Measurements from ENCODE around the gene ZFP3. TPM values are rescaled to one million over a fixed set of nuclear protein-coding genes. Genes with fewer than 3 reads are reported as not detected.
"Not testable (repeated sequence)": the region's sequence is repeated elsewhere in the genome, so short reads cannot be mapped to it uniquely, and the experiment has no call there.

The ZFP3 gene
- 0.21 TPM for total RNA-seq

- no peak for TF ChIP-seq CTCF (IDR thresholded peaks at IDR 0.05)
These were observed at the start of gene ZFP3 for GRCh38 chr17:5078106-5079028. TSS of gene ZFP3 (plus strand) at chr17:5078467. CDS start at chr17:5091505, 13,038 bp downstream.

GRCh38 chr17:5030168-5030567, 48.1 kb upstream of the ZFP3 start:
- not testable (repeated sequence) for H3K27ac ChIP-seq; DNase-seq (ENCODE audit: low spot score in 2 of 2); H3K9me3 ChIP-seq; H3K36me3 ChIP-seq; H3K4me3 ChIP-seq; H3K27me3 ChIP-seq; H3K4me1 ChIP-seq
- intact Hi-C loops (cut with DNase I) = loop anchor here (2.0 kb wide), 1 partner anchor 31 kb away; no protein-coding TSS in a partner anchor

More at GRCh38 chr17:5078106-5079028, at the start of gene ZFP3:
- Histone ChIP-seq H3K27ac (peak within 1 kb of the TSS; percentile 70 to 78), H3K27me3 (no peaks in the 10 kb centered on the region), H3K36me3 (peaks cover 4 to 6% of the 10 kb centered on the region in 2 donors), H3K9me3 (peaks cover 0 to 12% of the 10 kb centered on the region in 2 donors), H3K4me3 (peak within 1 kb of the TSS; percentile 78 to 79), H3K4me1 (peaks cover 6 to 10% of the 10 kb centered on the region in 2 donors)
- intact Hi-C loops (cut with DNase I) = loop anchor here (2.0 kb wide), 2 partner anchors 32 to 112 kb away; partner anchors contain the start of genes ZNF232 and ZNF594
- peak; percentile 33 to 90 for DNase-seq (ENCODE audit: low spot score in 2 of 2)

- no peaks in the 10 kb centered on the region for H3K9me3 ChIP-seq
- H3K27ac ChIP-seq = peak overlapping the region in 1 of 2 donors; percentile 28
- no peaks in the 10 kb centered on the region for H3K27me3 ChIP-seq
- H3K4me3 ChIP-seq = peak overlapping the region; percentile 55 to 66
- TF ChIP-seq CTCF (IDR thresholded peaks at IDR 0.05) = peak; percentile 66 to 85 (median 81)
- intact Hi-C loops (cut with DNase I) = loop anchor here (2.0 kb wide), 1 partner anchor 29 kb away; no protein-coding TSS in a partner anchor
- H3K4me1 ChIP-seq = peaks cover 0 to 4% of the 10 kb centered on the region in 2 donors
- DNase-seq (ENCODE audit: low spot score in 2 of 2) = peak in 1 of 2 donors; percentile 85
- H3K36me3 ChIP-seq = no peaks in the 10 kb centered on the region
These were observed 46.7 kb upstream of the ZFP3 start for GRCh38 chr17:5031365-5032082.

- intact Hi-C loops (cut with DNase I) = no loop called here
These were observed 45.4 kb upstream of the ZFP3 start for GRCh38 chr17:5032865-5033264.

GRCh38 chr17:5033352-5034015, 44.8 kb upstream of the ZFP3 start:
- Histone ChIP-seq H3K27ac (no peak overlapping the region), H3K4me3 (no peak overlapping the region), H3K27me3 (no peaks in the 10 kb centered on the region), H3K9me3 (no peaks in the 10 kb centered on the region), H3K36me3 (no peaks in the 10 kb centered on the region), H3K4me1 (peaks cover 0 to 4% of the 10 kb centered on the region in 2 donors)
- DNase-seq (ENCODE audit: low spot score in 2 of 2) = no peak
- no peak for TF ChIP-seq CTCF (IDR thresholded peaks at IDR 0.05)
- intact Hi-C loops (cut with DNase I) = no loop called here

More at GRCh38 chr17:5032865-5033264, 45.4 kb upstream of the ZFP3 start:
- Histone ChIP-seq H3K4me1 (peaks cover 0 to 4% of the 10 kb centered on the region in 2 donors), H3K27me3 (no peaks in the 10 kb centered on the region), H3K9me3 (no peaks in the 10 kb centered on the region), H3K27ac (no peak overlapping the region), H3K36me3 (no peaks in the 10 kb centered on the region), H3K4me3 (no peak overlapping the region)
- no peak for DNase-seq (ENCODE audit: low spot score in 2 of 2)
- no peak for TF ChIP-seq CTCF (IDR thresholded peaks at IDR 0.05)
